Endothelial cell of hepatic sinusoid (primary cell): ENCODE measurements around the gene CCDC102B.
"Not testable (repeated sequence)": the region's sequence is repeated elsewhere in the genome, so short reads cannot be mapped to it uniquely, and the experiment has no call there.

Experiments
- in situ Hi-C: cut with HindIII; loops from 2 replicates; pipeline ENCODE4 v1.10.0; 2017; ENCODE audit warnings: low sequenced_read_pairs

Gene CCDC102B

DNA sequence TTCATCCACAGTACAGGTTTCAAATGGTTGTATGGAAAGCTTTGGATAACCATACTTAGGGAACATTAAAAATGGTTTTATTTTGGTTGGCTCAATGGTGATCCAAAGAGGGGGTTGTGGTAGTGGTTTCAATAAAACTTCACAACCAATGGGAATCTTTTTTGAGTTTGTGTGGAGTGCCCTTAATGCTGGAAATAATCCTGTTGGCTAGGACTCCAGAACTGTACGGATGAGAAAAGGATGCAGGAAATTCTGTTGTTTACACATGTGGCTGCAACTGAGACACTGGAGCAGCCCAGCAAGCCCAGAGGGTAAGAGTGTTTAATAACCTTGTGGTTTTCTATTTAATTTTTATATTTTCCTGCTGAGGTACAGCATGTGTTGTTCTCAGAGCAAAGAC is at the start of gene CCDC102B:
TSS of gene CCDC102B (plus strand) at position 210 of the 400 bp plus-strand sequence. CDS start 38,684 bp downstream, outside the sequence.
- in situ Hi-C loops, result no loop called here

DNA sequence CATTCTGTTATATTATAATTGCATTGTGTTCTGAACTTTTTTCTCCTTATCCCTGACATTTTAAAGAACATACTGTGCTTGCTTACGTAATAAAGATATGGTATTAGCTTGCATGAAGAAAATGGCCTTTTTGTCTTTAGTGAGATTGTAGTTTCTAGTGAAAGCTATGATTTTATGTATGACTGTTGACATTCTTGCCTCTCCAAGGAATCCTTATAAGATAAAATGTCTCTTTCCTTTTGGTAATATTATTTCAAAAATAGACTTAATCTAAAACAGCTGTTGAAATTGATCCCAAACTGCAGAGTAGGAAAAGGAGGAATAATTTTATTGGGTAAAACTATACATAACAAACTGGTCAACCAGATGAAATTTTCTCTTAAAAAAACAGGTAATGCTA is 40.8 kb upstream of the CCDC102B start:
- in situ Hi-C loops, result no loop called here

DNA sequence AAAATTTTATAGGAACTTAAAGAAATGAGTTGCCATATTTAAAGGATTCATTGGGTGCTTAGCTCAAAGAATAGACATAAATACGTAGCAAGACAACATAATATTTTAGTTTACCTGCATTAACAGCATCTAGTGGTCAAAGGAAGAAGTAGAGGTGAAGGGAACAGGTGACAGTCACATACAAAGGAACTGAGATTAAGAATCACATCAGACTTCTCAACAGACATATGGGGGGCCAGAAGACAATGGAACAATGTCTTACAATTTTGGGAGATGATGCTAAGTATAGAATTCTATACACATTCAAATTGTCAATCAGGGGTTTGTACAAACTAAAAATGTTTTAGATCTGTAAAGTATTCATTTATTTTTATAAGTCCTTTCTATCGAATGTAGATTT is 38.6 kb upstream of the CCDC102B start:
- in situ Hi-C loops, result no loop called here

DNA sequence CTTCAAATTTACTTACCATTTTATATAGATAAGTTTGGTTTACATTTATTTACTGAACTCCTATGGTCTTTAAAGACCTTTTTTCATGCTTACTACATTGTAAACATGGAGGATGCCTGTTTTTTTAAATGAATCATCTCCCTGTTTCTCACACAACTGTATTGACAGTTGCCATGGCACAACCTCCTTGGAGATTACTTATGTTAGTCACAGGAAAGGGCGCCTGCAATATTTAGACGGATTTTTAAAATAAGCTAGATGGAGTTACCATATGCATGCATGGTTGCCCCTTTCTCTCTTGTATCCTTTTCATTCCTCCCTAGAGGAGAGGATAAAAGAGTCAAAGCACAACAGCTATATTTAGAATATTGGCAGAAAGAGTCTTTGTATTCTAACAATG is 34.8 kb upstream of the CCDC102B start:
- in situ Hi-C loops, result no loop called here

DNA sequence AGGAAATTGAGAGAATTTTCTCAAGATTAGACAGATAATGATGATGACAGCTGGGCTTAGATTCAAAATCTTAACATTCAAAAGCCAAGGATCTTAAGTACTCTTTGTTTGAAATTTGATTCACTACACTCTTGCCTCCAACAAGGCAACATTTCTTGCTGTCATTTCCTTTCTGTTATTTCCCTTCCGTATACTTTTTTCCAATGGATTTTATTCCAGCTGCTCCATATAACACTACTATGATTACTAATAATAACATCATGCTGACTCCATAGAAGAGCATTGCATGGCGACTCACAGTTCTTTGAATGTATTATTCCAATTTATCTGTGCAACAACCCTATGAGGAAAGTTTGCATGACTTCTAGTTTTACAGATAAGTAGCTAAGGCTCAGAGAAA is 33.9 kb upstream of the CCDC102B start:
- in situ Hi-C loops, result no loop called here

DNA sequence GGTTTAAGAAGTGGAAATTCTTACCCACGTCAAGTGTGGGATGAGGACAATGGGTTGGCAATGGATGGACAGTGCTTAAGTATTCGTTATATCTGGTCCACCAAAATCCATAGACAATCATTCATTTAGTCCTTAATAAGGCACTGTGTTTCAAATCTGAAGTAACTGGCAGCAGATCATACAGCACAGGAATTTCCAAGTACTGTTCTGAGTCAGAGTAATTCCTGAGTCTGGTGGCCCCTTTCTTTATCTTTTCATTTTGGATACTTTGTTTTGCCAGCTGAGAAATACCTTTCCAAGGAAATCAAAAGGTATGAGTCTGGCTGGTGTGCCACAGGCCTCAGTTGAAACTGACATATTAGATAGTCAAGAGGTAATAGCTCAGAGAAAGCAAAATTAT is 31.4 kb upstream of the CCDC102B start:
- in situ Hi-C loops, result no loop called here

DNA sequence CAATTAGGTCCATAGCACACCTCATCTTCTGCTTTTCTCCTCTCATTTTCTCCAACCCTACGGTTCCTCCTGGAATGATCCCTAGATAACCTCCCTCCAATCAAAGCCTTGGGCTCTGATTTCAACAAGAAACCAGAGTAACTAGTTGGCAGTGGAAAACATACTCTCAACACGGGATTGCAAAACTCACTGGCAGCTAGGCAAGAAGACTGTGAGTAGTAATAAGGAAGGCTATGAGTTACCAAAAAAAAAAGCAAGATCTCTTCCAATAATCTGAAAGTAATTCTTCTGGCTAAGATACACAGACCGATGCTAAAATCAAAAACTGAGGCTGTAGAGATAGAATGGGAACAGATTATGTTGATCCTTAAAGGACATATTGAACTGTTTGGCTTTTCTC is 28.4 kb upstream of the CCDC102B start:
- in situ Hi-C loops, result no loop called here

DNA sequence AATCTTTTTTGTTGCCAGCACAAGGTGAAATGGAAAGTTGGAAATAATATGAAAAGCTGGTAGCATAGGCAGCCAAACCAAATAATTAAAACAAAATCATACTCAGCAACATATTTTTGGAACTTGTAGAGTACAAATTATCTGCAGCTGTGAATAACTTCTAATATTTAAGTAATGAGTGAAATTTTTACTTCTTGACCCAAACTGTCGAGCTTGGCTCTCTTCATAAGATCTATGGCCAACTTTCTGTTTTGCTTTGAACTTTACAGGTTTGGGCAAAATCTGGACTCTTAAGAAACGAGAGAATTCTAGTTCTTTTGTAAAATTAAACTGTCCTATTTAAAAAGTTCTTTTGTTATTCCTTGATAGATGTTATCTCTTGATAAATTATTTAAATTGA is 25.6 kb upstream of the CCDC102B start:
- in situ Hi-C loops, result no loop called here

DNA sequence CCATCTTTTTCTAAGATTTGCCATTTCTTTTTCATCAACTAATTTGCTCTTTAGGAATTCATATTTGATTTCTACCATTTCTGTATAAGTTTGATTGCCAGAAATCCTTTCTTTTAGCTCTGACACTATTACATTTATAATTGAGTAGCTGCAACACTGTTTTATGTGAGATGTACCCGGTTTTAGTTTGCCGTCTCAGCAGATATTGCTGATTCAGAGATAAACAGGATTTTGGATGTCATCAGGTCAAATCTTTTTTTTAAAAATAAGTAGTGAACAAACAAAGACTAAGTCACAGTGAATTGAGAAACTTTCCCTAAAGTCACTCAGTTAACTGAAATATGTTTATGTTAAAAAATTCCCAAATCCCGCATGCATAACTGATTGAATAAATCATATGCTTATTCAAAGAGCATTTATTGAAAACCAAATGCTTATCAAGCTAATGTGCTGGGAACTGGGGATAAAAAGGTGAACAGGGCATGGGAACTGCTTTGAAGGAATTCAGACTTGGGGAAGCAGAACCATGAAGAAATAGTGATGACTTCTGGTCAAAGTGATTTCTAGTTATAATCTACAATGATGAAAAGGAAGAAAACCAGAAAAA is 19.5 kb upstream of the CCDC102B start:
- in situ Hi-C loops, result no loop called here

DNA sequence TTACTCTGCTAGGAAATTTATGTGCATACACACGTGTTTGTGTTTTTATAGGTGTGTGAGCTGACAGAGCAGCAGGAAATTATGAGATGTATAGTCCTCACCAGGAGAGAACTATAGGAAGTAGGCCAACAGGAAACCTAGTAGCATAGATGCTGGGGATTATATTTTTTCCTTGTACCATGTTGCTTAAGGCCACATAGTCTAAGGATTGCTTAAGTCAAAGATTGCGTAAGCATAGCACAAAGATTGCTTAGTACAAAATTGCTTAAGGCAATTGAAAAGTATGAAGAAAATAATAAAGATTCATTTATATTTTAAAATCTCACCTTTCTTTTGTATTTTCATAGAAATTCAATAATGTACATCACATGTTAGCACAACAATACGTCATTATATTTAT is 18.7 kb upstream of the CCDC102B start:
- in situ Hi-C loops, result no loop called here

DNA sequence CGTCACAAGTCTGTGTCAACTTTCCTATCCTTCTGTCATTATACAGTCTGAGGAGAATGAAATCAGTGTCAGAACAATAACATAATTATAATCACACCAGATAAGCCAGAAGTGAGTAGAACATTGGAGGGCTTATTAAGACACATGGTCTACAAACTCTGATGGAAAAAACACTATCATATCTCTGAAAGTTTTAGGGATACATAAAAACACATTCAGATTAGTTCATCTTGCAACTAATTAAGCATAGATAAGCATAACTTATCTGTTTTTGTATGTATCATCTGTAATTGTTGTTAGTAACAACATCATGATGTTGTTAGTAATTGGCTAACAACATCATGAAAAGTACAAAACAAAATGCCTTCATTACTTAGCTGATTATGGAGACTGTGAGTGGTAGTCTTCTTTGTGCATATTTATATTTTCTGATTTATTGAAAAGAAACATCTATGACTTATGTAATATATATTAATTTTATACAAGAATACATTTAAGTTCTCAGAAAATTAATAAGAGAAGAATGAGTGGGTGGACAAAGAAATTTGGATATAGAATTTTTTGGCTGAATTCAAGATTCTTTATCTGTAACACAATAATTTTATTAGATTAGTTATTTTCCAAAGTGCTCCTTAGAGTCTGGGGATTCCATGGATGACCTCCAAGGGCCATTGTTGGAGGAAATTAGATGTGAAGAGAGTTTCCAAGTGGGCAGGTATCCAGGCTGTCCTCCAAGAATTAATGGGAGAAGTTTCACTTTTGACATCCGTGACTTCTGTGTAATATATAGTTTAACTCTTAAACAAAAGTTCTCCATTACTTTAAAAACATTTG is 16.9 kb upstream of the CCDC102B start:
- in situ Hi-C loops, result no loop called here

DNA sequence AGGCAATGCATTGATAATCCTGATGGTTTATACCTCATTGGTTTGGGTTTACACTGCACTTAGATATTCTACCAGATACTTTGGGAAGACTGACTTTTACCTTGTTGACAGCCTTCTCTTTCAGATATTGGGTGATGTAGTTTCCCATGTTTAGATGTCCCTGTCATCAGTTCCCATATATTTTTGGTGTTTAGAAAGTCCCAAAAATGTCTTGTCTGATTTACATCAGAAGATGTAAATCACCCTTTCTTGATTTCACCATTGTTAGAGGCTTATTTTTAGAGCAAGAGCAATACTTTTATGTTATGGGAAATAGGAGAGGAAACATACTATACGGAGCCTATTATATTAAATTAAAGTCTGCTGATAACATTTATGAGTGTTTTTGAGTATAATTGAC is 14.4 kb upstream of the CCDC102B start:
- in situ Hi-C loops, result no loop called here

DNA sequence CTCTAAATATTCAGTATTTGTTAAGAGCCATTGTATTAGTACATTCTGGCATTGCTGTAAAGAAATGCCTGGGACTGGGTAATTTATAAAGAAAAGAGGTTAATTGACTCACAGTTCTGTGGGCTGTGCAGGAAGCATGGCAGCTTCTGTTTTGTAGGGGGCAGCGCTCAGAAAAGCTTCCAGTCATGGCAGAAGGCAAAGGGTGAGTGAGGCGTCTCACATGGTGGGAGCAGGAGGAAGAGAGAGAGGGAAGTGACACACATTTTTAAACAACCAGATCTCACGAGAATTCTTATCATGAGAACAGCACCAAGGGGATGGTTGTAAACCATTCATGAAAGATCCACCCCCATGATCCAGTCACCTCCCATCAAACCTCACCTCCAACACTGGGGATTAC is 13.8 kb upstream of the CCDC102B start:
- in situ Hi-C loops, result no loop called here

DNA sequence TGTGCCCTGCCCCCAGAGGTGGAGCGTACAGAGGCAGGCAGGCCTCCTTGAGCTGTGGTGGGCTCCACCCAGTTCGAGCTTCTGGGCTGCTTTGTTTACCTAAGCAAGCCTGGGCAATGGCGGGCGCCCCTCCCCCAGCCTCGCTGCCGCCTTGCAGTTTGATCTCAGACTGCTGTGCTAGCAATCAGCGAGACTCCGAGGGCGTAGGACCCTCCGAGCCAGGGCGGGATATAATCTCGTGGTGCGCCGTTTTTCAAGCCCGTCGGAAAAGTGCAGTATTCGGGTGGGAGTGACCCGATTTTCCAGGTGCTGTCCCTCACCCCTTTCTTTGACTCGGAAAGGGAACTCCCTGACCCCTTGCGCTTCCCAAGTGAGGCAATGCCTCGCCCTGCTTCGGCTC is 7.6 kb upstream of the CCDC102B start:
- in situ Hi-C loops, result not testable (repeated sequence)

DNA sequence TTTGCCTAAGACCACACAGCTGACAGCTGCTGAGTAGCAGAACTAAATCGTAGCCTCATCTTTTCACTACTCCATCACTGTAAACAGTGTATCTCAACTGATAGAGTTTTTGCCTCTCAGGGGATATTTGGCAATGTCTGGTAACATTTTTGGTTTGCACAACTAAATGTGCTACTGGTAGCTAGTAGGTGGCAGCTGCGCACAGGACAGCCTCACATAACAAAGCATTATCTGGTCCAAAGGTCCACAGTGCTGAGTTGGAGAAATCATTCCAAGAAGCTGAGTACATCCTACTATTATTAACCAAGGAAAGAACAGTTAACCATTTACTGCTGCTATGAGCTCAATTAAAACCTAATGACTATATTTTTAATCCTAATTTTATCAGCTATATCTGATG is 6.1 kb upstream of the CCDC102B start:
- in situ Hi-C loops, result no loop called here

DNA sequence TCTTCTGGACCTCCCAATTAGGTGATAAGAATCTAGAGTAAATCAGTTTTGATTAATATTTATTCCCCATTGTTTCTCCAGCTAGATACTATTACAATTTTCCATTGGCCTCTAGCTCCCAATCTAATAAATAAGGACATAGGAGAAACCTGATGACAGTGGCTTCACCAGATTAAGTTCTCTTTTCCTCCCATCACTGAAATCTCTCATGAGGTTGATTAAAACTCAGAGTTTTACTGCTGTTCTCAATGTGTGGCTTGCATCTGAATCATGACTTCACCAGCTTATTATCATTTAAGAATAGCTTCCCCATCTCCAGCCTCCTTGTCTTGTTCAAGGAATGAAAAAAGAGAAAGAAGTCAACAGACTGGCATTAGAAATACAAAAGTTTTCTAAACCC is 3.9 kb upstream of the CCDC102B start:
- in situ Hi-C loops, result no loop called here

DNA sequence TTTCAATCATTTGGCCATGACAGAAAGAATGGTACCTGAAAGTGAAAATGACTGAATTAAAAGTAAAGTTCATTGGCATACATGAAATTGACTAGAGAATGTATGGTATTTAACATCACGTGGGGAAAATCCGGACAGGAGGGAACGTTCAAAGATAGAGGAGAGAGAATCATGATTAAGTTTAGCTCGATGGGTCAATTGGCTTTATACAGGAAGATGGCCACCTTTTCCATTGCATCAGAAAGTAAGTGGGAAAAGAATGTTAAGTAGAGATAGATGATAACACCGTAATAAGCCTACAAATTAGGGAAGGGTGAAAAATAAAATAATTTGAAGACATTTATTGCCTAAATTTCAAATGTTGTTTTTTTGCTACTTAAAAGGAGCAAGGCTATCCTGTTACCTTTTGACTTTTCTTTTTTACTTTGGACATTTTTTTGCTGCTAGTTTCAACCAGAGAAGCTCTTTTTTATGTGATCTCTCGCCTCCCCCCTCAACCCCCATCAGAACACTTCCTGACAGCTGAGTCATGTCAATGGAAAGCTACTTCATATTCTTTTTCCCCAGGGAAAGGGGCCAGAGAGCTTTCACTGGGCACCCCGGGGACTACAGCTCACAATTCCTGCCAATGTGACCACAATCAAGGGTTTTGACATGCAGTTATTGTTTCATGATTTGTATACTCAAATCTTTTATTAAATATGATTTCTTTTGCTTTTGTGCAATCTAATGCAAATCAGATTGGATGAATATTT is 767 bp upstream of the CCDC102B start:
- in situ Hi-C loops, result no loop called here

DNA sequence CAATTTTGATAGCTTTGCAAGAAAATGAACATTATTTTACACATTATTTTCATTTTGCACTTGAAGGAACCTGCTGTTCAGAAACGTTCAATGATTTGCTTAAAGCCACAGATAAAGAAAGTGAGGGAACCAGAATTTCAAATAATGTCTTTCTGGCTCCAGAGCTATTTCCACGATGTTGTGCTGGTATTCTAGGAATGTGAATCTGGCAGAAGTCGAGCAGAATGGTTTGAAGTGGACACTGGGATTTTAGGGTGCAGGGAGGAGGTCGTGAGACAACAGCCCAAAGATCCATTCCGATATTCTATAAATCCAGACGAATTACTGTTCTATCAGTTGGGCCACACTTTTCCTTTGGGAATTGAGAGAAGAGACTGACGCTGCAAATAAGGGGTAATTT is 2.2 kb downstream of the CCDC102B start:
- in situ Hi-C loops, result no loop called here

DNA sequence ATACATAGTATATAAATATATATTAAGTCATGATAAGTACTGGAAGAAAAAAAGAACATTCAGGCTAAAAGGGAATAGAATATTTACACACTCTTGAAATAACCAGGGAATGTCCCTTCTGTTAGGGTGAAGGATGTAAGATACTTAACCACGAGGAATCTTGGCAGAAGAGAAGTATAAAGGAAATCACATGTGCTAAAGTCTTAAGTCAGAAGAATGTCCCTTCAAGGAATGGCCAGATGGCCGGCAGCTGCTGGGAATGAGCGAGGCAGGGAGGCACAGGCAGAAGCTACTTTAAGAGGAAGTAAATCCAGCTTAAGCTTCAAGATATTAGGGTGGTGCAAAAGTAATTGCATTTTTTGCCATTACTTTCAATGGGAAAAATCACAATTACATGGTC is 5.5 kb downstream of the CCDC102B start:
- in situ Hi-C loops, result no loop called here

DNA sequence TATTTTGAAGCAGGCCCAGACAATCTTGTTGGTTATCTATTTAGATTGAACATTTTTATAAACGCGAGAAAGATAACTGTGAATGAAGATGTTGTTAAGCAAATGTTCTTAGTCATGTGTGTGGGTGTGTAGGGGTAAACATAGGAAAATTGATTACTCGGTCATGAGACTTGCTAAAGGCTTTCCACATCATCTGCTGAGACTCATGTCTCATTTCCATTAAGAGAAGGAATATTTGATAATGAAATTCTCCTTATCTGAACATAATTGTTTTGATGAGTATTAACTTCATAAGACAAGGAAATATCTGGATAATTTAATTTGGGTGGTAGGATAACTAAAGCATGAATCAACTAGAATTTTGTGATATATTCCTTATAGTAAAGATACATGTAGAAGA is 19.7 kb downstream of the CCDC102B start:
- in situ Hi-C loops, result no loop called here

DNA sequence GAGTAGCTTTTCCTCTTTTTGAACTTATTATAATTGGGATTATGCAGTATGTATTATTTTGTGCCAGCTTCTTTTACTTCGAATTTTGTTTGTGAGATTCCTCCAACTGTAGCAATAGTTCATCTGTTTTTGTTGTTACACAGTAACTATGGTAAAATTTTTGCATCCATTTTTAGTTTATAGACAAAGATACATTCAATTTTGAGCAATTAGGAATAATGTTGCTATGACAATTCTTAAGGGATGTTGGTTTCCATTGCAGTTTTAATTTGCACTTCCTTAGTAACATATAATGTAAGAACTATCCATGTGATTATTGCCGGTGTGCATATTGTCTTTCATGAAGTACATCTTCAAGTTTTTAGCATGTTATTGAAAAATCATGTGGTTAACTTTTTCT is 20.7 kb downstream of the CCDC102B start:
- in situ Hi-C loops, result no loop called here

DNA sequence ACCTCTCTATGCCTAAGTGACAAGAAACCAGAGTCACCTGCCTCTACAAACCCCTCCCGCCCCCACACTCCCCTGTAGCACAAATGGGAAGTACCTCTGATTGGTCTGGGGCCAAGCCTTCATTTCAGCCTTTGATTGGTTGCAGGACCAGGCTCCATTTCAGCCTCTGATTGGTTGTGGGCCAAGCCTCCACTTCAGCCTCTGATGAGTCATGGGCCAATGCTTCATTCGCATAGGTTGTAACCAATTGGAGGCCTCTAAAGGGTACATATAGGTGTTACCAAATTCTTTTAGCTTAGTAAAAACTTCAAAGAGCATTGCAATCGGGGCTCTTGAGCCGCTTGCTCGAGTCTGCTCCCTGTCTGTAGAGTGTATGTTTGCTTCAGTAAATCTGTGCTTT is 25.0 kb downstream of the CCDC102B start:
- in situ Hi-C loops, result no loop called here
